Measurements from ENCODE around the gene TUFM.

DNA sequence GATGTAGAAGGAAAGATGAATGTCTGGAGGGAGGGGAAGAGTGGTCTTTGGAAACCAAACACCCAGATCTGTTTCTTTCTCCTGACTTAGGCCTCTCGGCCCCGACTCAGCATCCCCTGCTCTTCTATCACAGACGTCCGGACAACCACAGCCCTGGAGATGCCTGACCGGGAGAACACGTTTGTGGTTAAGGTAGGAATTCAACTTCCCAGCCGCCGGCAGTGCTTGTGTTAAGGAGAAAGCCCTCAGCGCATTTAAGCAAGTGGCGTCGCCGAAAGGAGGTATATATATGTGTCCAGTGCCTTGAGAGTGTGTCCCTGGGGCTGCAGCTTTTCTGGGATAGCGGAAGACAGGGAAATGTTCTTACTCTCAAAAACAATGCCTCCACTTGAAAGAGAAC, 21.1 kb upstream of the TUFM start:
- TF ChIP-seq, protein P1, sequence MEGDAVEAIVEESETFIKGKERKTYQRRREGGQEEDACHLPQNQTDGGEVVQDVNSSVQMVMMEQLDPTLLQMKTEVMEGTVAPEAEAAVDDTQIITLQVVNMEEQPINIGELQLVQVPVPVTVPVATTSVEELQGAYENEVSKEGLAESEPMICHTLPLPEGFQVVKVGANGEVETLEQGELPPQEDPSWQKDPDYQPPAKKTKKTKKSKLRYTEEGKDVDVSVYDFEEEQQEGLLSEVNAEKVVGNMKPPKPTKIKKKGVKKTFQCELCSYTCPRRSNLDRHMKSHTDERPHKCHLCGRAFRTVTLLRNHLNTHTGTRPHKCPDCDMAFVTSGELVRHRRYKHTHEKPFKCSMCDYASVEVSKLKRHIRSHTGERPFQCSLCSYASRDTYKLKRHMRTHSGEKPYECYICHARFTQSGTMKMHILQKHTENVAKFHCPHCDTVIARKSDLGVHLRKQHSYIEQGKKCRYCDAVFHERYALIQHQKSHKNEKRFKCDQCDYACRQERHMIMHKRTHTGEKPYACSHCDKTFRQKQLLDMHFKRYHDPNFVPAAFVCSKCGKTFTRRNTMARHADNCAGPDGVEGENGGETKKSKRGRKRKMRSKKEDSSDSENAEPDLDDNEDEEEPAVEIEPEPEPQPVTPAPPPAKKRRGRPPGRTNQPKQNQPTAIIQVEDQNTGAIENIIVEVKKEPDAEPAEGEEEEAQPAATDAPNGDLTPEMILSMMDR (IDR thresholded peaks at IDR 0.05; ENCODE audit: poor library complexity, severe bottlenecking), result no peak
- TF ChIP-seq EZH2 (IDR thresholded peaks at IDR 0.05; ENCODE audit: borderline replicate concordance, insufficient read depth, low read length, poor library complexity, severe bottlenecking) (no peak), MXI1 (conservative IDR thresholded peaks at IDR 0.05; ENCODE audit: poor library complexity, severe bottlenecking) (no peak), EP300 (conservative IDR thresholded peaks at IDR 0.05; ENCODE audit: poor library complexity, severe bottlenecking) (no peak), POLR2AphosphoS5 (IDR thresholded peaks at IDR 0.05) (no peak), RAD21 (conservative IDR thresholded peaks at IDR 0.05) (no peak)
